Measurements from ENCODE around the gene SYCP1. TPM values are rescaled to one million over a fixed set of nuclear protein-coding genes. Genes with fewer than 3 reads are reported as not detected.
A peak's percentile ranks its signal among the peaks of the same experiment; 100 is the strongest.

The SYCP1 gene
- total RNA-seq, 1 donor from 2014 or later, result 0.17 TPM

DNA sequence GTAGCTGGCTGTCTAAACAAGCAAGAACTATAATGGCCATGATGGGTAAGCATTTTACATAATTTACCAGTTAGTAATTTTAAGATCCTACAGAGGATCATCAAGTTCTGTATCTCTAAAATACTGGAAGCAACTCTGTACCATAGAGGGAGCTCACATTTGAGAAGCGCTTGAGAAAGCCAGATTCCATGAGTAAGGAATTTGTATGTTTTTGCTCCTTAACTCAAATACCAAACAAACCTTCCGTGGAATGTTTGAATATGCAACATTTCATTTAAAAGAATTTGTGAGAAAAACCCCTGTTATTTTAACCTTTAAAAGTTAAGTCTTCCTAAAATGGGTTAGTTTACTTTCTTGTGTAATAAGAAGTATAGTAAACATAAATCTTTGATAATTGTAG is 176.9 kb downstream of the SYCP1 start:
- Histone ChIP-seq H3K4me3 (ENCODE audit: low read depth, low read length) (no peak overlapping the region), H3K36me3 (ENCODE audit: control insufficient read depth, insufficient read depth, low read length) (no peaks in the 10 kb centered on the region), H3K27me3 (ENCODE audit: control insufficient read depth, insufficient read depth, low read length) (no peaks in the 10 kb centered on the region)
- DNase-seq (ENCODE audit: low read depth), result no peak
- TF ChIP-seq, protein P1, sequence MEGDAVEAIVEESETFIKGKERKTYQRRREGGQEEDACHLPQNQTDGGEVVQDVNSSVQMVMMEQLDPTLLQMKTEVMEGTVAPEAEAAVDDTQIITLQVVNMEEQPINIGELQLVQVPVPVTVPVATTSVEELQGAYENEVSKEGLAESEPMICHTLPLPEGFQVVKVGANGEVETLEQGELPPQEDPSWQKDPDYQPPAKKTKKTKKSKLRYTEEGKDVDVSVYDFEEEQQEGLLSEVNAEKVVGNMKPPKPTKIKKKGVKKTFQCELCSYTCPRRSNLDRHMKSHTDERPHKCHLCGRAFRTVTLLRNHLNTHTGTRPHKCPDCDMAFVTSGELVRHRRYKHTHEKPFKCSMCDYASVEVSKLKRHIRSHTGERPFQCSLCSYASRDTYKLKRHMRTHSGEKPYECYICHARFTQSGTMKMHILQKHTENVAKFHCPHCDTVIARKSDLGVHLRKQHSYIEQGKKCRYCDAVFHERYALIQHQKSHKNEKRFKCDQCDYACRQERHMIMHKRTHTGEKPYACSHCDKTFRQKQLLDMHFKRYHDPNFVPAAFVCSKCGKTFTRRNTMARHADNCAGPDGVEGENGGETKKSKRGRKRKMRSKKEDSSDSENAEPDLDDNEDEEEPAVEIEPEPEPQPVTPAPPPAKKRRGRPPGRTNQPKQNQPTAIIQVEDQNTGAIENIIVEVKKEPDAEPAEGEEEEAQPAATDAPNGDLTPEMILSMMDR (IDR thresholded peaks at IDR 0.05; ENCODE audit: insufficient read depth, low read length, poor library complexity, severe bottlenecking), result no peak

DNA sequence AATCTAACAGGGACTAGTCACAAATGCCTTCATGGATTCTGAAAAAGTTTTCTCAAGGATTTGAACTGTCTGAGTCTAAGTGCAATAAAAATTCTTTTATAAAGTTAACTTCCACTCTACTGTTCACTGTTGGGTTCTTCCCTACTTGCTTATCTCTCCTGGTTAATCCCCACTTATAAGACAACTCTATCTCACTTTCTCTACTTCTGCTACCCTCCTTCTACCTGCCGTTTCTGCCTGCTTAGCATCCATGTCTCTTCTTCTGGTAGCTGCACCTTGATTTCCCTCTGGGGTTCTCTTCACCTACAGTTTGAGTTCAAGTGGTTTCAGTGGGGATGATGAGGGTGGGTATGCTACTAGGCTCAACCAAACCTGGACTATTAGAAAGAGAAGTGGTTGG is 181.0 kb downstream of the SYCP1 start:
- TF ChIP-seq, protein P1 (IDR thresholded peaks at IDR 0.05; ENCODE audit: insufficient read depth, low read length, poor library complexity, severe bottlenecking), result no peak

DNA sequence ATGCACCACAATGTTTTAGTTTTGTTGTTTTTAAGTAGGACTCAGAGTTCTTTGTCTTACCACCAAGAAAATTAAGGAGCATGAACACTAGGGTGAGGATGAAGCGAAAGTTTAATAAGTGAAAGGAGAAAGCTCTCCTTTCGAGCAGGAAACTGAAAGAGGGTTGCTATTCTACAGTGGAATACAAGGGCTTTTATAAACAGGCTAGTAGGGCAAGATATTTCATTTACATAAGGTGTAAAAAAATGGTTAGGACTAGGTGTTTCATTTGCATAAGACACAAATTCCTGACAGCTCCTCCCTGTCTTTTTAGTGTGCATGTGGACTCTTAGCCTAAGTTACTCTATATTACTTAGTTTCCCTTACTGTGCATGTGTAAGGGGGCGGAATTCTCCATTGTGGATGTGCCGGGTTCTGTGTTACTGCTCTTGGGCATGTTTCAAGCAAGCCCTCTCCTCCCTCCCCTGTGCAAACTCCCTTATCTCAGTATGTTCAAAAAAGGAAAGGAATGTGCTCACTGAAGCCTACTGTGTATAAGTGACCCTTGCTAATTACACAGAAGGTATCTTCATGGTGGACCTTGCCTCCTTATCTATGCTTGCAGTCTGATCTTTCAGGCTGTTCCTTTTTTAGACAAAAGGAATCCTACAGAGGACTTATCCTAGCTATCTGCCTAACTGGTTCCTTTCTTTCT is 182.3 kb downstream of the SYCP1 start:
- DNase-seq (ENCODE audit: low read depth), result no peak
- no peaks in the 10 kb centered on the region for H3K36me3 ChIP-seq (ENCODE audit: control insufficient read depth, insufficient read depth, low read length)
- H3K27me3 ChIP-seq (ENCODE audit: control insufficient read depth, insufficient read depth, low read length), result no peaks in the 10 kb centered on the region
- TF ChIP-seq, protein P1 (IDR thresholded peaks at IDR 0.05; ENCODE audit: insufficient read depth, low read length, poor library complexity, severe bottlenecking), result no peak
- no peak overlapping the region for H3K4me3 ChIP-seq (ENCODE audit: low read depth, low read length)

More for the DNA sequence above, 181.0 kb downstream of the SYCP1 start:
- DNase-seq (ENCODE audit: low read depth), result no peak
- Histone ChIP-seq H3K4me3 (ENCODE audit: low read depth, low read length) (no peak overlapping the region), H3K36me3 (ENCODE audit: control insufficient read depth, insufficient read depth, low read length) (no peaks in the 10 kb centered on the region), H3K27me3 (ENCODE audit: control insufficient read depth, insufficient read depth, low read length) (no peaks in the 10 kb centered on the region)

DNA sequence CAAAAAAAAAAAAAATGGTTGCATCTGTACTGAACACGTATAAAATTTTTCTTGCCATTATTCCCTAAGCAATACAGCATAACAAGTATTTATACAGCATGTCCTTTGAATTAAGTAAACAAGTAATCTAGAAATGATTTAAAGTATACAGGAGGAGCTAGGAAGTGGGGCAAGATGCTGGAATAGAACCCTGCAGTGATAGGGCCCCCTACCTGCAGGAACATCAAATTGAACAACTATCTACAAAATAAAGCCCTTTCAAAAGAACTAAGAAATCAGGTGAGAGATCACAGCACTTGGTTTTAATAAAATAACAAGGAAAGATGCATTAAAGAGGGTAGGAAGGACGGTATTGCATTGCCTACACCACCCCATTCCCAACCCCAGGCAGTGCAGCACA is 185.8 kb downstream of the SYCP1 start:
- Histone ChIP-seq H3K4me3 (ENCODE audit: low read depth, low read length) (no peak overlapping the region), H3K27me3 (ENCODE audit: control insufficient read depth, insufficient read depth, low read length) (no peaks in the 10 kb centered on the region), H3K36me3 (ENCODE audit: control insufficient read depth, insufficient read depth, low read length) (no peaks in the 10 kb centered on the region)
- DNase-seq (ENCODE audit: low read depth), result no peak
- TF ChIP-seq, protein P1 (IDR thresholded peaks at IDR 0.05; ENCODE audit: insufficient read depth, low read length, poor library complexity, severe bottlenecking), result no peak

DNA sequence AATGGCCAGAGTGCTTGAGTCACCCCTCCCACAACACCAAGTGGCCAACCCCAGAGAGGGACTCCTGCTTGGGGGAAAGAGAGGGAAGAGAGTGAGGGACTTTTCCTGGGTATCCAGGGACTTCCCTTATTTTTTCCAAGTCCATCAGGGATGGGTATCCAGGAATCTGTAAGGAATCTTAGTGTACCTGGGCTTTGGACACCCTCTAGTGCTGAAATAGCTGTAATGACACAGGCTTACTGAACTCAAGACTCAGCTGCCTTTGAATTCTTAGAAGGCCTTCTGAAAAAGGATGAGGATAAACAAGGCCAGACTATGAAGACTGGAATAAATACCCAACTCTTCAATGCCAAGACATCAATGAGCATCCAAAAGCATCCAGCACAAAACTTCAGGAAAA is 187.0 kb downstream of the SYCP1 start:
- no peak overlapping the region for H3K4me3 ChIP-seq (ENCODE audit: low read depth, low read length)
- H3K36me3 ChIP-seq (ENCODE audit: control insufficient read depth, insufficient read depth, low read length), result no peaks in the 10 kb centered on the region
- TF ChIP-seq, protein P1 (IDR thresholded peaks at IDR 0.05; ENCODE audit: insufficient read depth, low read length, poor library complexity, severe bottlenecking), result peak; percentile 45
- no peaks in the 10 kb centered on the region for H3K27me3 ChIP-seq (ENCODE audit: control insufficient read depth, insufficient read depth, low read length)
- DNase-seq (ENCODE audit: low read depth), result no peak

Other genes with a start within 250 kb of the SYCP1 start
- 0.84 and 1.3 TPM in 2 replicates for gene DENND2C, start 184.8 kb upstream of the SYCP1 start, total RNA-seq
- gene AMPD1, start 159.3 kb upstream of the SYCP1 start, total RNA-seq, result 0.07 TPM in 1 of 2 replicates, not detected in the other
- 74.3 and 85.1 TPM in 2 replicates for gene NRAS, start 138.1 kb upstream of the SYCP1 start, total RNA-seq
- gene CSDE1, start 96.9 kb upstream of the SYCP1 start, total RNA-seq, result 654 and 1,426 TPM in 2 replicates
- 40.1 and 51.6 TPM in 2 replicates for gene SIKE1, start 74.2 kb upstream of the SYCP1 start, total RNA-seq
- not detected in 2 replicates for gene TSHB, start 175.0 kb downstream of the SYCP1 start, total RNA-seq
- 7.7 and 7.8 TPM in 2 replicates for gene TSPAN2, start 234.6 kb downstream of the SYCP1 start, total RNA-seq

All from kidney epithelial cell (primary cell).